Omental fat pad (tissue), 4 donors: ENCODE measurements around the gene NIPSNAP3A. TPM values are rescaled to one million over a fixed set of nuclear protein-coding genes. Genes with fewer than 3 reads are reported as not detected.

Experiments used
- ATAC-seq: fragments of 150-250 bp; one replicate; pipeline ENCODE4 v1.9.1; 2016; ENCODE audit warnings: mild to moderate bottlenecking, moderate library complexity; ENCODE audit not compliant: low FRiP score
- DNase-seq: peaks from one replicate; pipeline ENCODE4 v3.0.0-alpha.2; 2019; ENCODE audit warnings: low spot score
- CTCF ChIP-seq, 3 donors: fragments of 450-650 bp; IDR thresholded peaks; one replicate each; pipeline ENCODE4 v1.5.1; 2016 to 2017; ENCODE audit warnings: antibody characterized with exemption in 3 of 3, mild to moderate bottlenecking in 3 of 3, moderate library complexity in 2 of 3
- total RNA-seq, 4 donors: library from RNA; depleted of rRNA; stranded (reverse); fragments of >200 nt; gene quantifications; one replicate each; pipeline ENCODE4 v1.1.0, GENCODE V29; 2016

Gene NIPSNAP3A
- total RNA-seq, 4 donors from 2014 or later, result 22.9 to 39.6 (median 29.6) TPM

GRCh38 chr9:104743376-104743985 is 4.0 kb upstream of the NIPSNAP3A start:
- no peak for TF ChIP-seq CTCF (IDR thresholded peaks at IDR 0.05)
- ATAC-seq (no peak), DNase-seq (no peak)

- no peak for TF ChIP-seq CTCF (IDR thresholded peaks at IDR 0.05)
- no peak for DNase-seq
- no peak for ATAC-seq
Measured at GRCh38 chr9:104745852-104746251, 1.6 kb upstream of the NIPSNAP3A start.

GRCh38 chr9:104746285-104746684 is 1.2 kb upstream of the NIPSNAP3A start:
- DNase-seq, result no peak
- no peak for TF ChIP-seq CTCF (IDR thresholded peaks at IDR 0.05)
- ATAC-seq, result no peak

GRCh38 chr9:104746798-104747197 is 685 bp upstream of the NIPSNAP3A start:
- ATAC-seq (no peak), DNase-seq (no peak)
- no peak for TF ChIP-seq CTCF (IDR thresholded peaks at IDR 0.05)

GRCh38 chr9:104747245-104747564 is 278 bp upstream of the NIPSNAP3A start:
- ATAC-seq, result peak; percentile 32
- no peak for TF ChIP-seq CTCF (IDR thresholded peaks at IDR 0.05)
- DNase-seq, result no peak

GRCh38 chr9:104748359-104749031 is 1.0 kb downstream of the NIPSNAP3A start:
- peak; percentile 3 for ATAC-seq
- no peak for DNase-seq
- TF ChIP-seq CTCF (IDR thresholded peaks at IDR 0.05), result no peak

GRCh38 chr9:104750185-104750767 is 2.8 kb downstream of the NIPSNAP3A start:
- no peak for ATAC-seq
- no peak for DNase-seq
- no peak for TF ChIP-seq CTCF (IDR thresholded peaks at IDR 0.05)
